H1 (cell line): ENCODE data around the gene SLC26A11. TPM values are rescaled to one million over a fixed set of nuclear protein-coding genes. Genes with fewer than 3 reads are reported as not detected.
A peak's percentile ranks its signal among the peaks of the same experiment; 100 is the strongest.

ENCODE experiments used
- CTCF ChIA-PET: fragments of 300-600 bp; sonication (Branson Sonifier 250); formaldehyde crosslinking; loops from one replicate; lab custom pipeline; 2021; ENCODE audit not compliant: partially characterized antibody; lab: Charles Lee
- POLR2A ChIA-PET: fragments of 300-600 bp; sonication (Branson Sonifier 250); formaldehyde crosslinking; loops from one replicate; lab custom pipeline; 2021; ENCODE audit warnings: inconsistent platforms; ENCODE audit not compliant: partially characterized antibody; lab: Charles Lee
- DNase-seq, 2 experiments: peaks; one replicate each; pipeline versions ENCODE4 v3.0.0 to v3.0.0-alpha.2; 2010 to 2022; ENCODE audit warnings: low spot score in 2 of 2, low read depth in 1 of 2, mixed read lengths in 1 of 2
- FAIRE-seq: peaks from 2 replicates; lab custom pipeline; 2011; peaks lifted over from hg19 to GRCh38; lab: Jason Lieb, UNC
- H2AFZ ChIP-seq: 2 replicates; pipeline ENCODE4 v1.8.1; 2012; ENCODE audit warnings: low read length, inconsistent platforms
- H2AK5ac ChIP-seq: 2 replicates; pipeline ENCODE4 v1.6.1; 2013; ENCODE audit warnings: low read depth, low read length
- H2BK120ac ChIP-seq: replicated peaks from 2 replicates; pipeline ENCODE3; 2013; ENCODE audit warnings: low read depth, low read length, inconsistent platforms
- H2BK12ac ChIP-seq: 2 replicates; pipeline ENCODE4 v1.6.1; 2013; ENCODE audit warnings: low read depth, low read length
- H2BK15ac ChIP-seq: 2 replicates; pipeline ENCODE4 v1.6.1; 2013; ENCODE audit warnings: low read length
- H2BK20ac ChIP-seq: 2 replicates; pipeline ENCODE4 v1.6.1; 2013; ENCODE audit warnings: low read length
- H2BK5ac ChIP-seq: 2 replicates; pipeline ENCODE4 v1.6.1; 2013; ENCODE audit warnings: low read depth, low read length
- H3K14ac ChIP-seq: 2 replicates; pipeline ENCODE4 v1.6.1; 2013; ENCODE audit warnings: inconsistent platforms; ENCODE audit not compliant: insufficient read length
- H3K18ac ChIP-seq: 2 replicates; pipeline ENCODE4 v1.6.1; 2013; ENCODE audit warnings: low read length; ENCODE audit errors: extremely low read depth
- H3K23ac ChIP-seq: 2 replicates; pipeline ENCODE4 v1.6.1; 2013; ENCODE audit warnings: inconsistent platforms; ENCODE audit not compliant: insufficient read length
- H3K23me2 ChIP-seq: 2 replicates; pipeline ENCODE4 v1.6.1; 2013; ENCODE audit warnings: low read depth, low read length
- H3K27ac ChIP-seq: 2 replicates; pipeline ENCODE4 v1.6.1; 2011; ENCODE audit warnings: low read depth, low read length, inconsistent platforms
- H3K27me3 ChIP-seq, 4 experiments: replicated peaks in 1 of 4; 1 replicate in 1 of 4; 2 replicates in 3 of 4; pipeline versions ENCODE4 v1.6.1 to v1.8.1; 2011 to 2013; ENCODE audit warnings: low read length in 3 of 4, mild to moderate bottlenecking in 3 of 4, inconsistent platforms in 2 of 4, mixed read lengths in 2 of 4, moderate library complexity in 1 of 4; ENCODE audit not compliant: control insufficient read depth in 3 of 4, insufficient read depth in 3 of 4; ENCODE audit errors: extremely low read depth in 1 of 4
- H3K36me3 ChIP-seq, 4 experiments: 2 replicates each; pipeline versions ENCODE4 v1.6.1 to v1.8.1; 2011 to 2013; ENCODE audit warnings: mild to moderate bottlenecking in 4 of 4, low read length in 3 of 4, moderate library complexity in 2 of 4, control low read depth in 1 of 4, inconsistent platforms in 1 of 4; ENCODE audit not compliant: insufficient read depth in 4 of 4, control insufficient read depth in 2 of 4
- H3K4ac ChIP-seq: replicated peaks from 2 replicates; pipeline ENCODE3; 2013; ENCODE audit warnings: low read length, low read depth, mixed read lengths, inconsistent platforms; ENCODE audit not compliant: insufficient read length
- H3K4me1 ChIP-seq, 4 experiments: replicated peaks in 1 of 4; 1 replicate in 1 of 4; 2 replicates in 3 of 4; pipeline versions ENCODE4 v1.6.1 to v1.8.1; 2011 to 2013; ENCODE audit warnings: low read length in 3 of 4, inconsistent platforms in 2 of 4, mixed read lengths in 1 of 4; ENCODE audit not compliant: insufficient read depth in 4 of 4, control insufficient read depth in 3 of 4
- H3K4me2 ChIP-seq, 2 experiments: 2 replicates each; pipeline versions ENCODE4 v1.6.1 to v1.8.1; 2011 to 2013; ENCODE audit warnings: low read depth in 2 of 2, low read length in 2 of 2, control low read depth in 1 of 2, inconsistent platforms in 1 of 2, mild to moderate bottlenecking in 1 of 2; ENCODE audit not compliant: insufficient read depth in 1 of 2
- H3K4me3 ChIP-seq, 4 experiments: fragments of 200-600, 300-600 bp in 1 of 4; sonication (generic), shearing (Covaris generic), sonication (Bioruptor Twin) in 1 of 4; 2 replicates each; pipeline versions ENCODE4 v1.5.1 to v1.8.1; 2011 to 2016; ENCODE audit warnings: low read length in 4 of 4, low read depth in 3 of 4, control low read depth in 2 of 4, inconsistent platforms in 2 of 4, mild to moderate bottlenecking in 2 of 4, mixed read lengths in 1 of 4, moderate library complexity in 1 of 4; ENCODE audit not compliant: insufficient read depth in 2 of 4; ENCODE audit errors: extremely low read depth in 1 of 4
- H3K56ac ChIP-seq: replicated peaks from 2 replicates; pipeline ENCODE3; 2013; ENCODE audit warnings: low read depth, mild to moderate bottlenecking, mixed read lengths, low read length, inconsistent platforms; ENCODE audit not compliant: insufficient read length
- H3K79me1 ChIP-seq: 2 replicates; pipeline ENCODE4 v1.6.1; 2013; ENCODE audit warnings: low read depth, low read length, control low read depth
- H3K79me2 ChIP-seq, 2 experiments: 2 replicates each; pipeline versions ENCODE4 v1.6.1 to v1.8.1; 2012 to 2013; ENCODE audit warnings: low read length in 2 of 2, mild to moderate bottlenecking in 2 of 2, inconsistent platforms in 1 of 2; ENCODE audit not compliant: insufficient read depth in 2 of 2, control insufficient read depth in 1 of 2
- H3K9ac ChIP-seq, 4 experiments: replicated peaks in 1 of 4; 1 replicate in 1 of 4; 2 replicates in 3 of 4; pipeline versions ENCODE4 v1.6.1 to v1.8.1; 2011 to 2013; ENCODE audit warnings: low read depth in 3 of 4, low read length in 3 of 4, control low read depth in 2 of 4, mild to moderate bottlenecking in 2 of 4, moderate library complexity in 2 of 4, inconsistent platforms in 1 of 4; ENCODE audit errors: extremely low read depth in 1 of 4
- H3K9me3 ChIP-seq, 2 experiments: 2 replicates each; pipeline versions ENCODE4 v1.6.1 to v1.8.1; 2012 to 2013; ENCODE audit warnings: mild to moderate bottlenecking in 2 of 2, moderate library complexity in 2 of 2, control low read depth in 1 of 2, inconsistent platforms in 1 of 2, low read depth in 1 of 2, low read length in 1 of 2, mixed read lengths in 1 of 2; ENCODE audit not compliant: insufficient read depth in 2 of 2
- H4K20me1 ChIP-seq, 2 experiments: replicated peaks in 1 of 2; 2 replicates each; pipeline versions ENCODE3 to v1.8.1; 2011 to 2013; ENCODE audit warnings: inconsistent platforms in 2 of 2, low read length in 2 of 2, mild to moderate bottlenecking in 1 of 2; ENCODE audit not compliant: insufficient read depth in 2 of 2, control insufficient read depth in 1 of 2
- H4K5ac ChIP-seq: 2 replicates; pipeline ENCODE4 v1.6.1; 2013; ENCODE audit warnings: low read length, low read depth, mixed read lengths, inconsistent platforms; ENCODE audit not compliant: insufficient read length
- H4K8ac ChIP-seq: 2 replicates; pipeline ENCODE4 v1.8.0; 2013; ENCODE audit warnings: mild to moderate bottlenecking, moderate library complexity, low read length, inconsistent platforms; ENCODE audit not compliant: insufficient read depth; ENCODE audit errors: extremely low read depth
- H4K91ac ChIP-seq: replicated peaks from 2 replicates; pipeline ENCODE3; 2013; ENCODE audit warnings: low read length, mixed read lengths, inconsistent platforms; ENCODE audit not compliant: insufficient read length
- ASH2L ChIP-seq: fragments of 200-600, 300-600 bp; sonication (generic); IDR thresholded peaks from one replicate; pipeline ENCODE4 v1.7.1; 2017; ENCODE audit warnings: low read length
- GABPA ChIP-seq: IDR thresholded peaks from 2 replicates; pipeline ENCODE4 v1.6.1; 2011; ENCODE audit warnings: mild to moderate bottlenecking, low read length, moderate library complexity, borderline replicate concordance; ENCODE audit not compliant: insufficient read depth
- TAF7 ChIP-seq: optimal IDR thresholded peaks from 2 replicates; pipeline ENCODE3; 2011; ENCODE audit warnings: low read depth, mild to moderate bottlenecking, inconsistent platforms, low read length, moderate library complexity, borderline replicate concordance
- WGBS, 2 experiments: shearing (Covaris generic) in 1 of 2; methylation state at CpG; one replicate each; pipeline versions ENCODE4 v1.1.6 to v1.1.7; 2013 to 2015; ENCODE audit warnings: low lambda C conversion rate in 2 of 2, mixed read lengths in 2 of 2, inconsistent platforms in 1 of 2, low coverage in 1 of 2, missing lambda C conversion rate in 1 of 2; ENCODE audit not compliant: insufficient replicate concordance in 2 of 2, insufficient coverage in 1 of 2, insufficient read length in 1 of 2; ENCODE audit errors: extremely low coverage in 1 of 2, missing lambda C conversion rate in 1 of 2; 5-methylcytosine and 5-hydroxymethylcytosine counted together
- polyA plus RNA-seq, 7 experiments: library from polyadenylated mRNA; depleted of rRNA in 3 of 7; stranded (reverse) in 5 of 7; unstranded in 2 of 7; fragments of >200 nt in 5 of 7; fragments of 200-250 nt in 2 of 7; gene quantifications; 1 replicate in 5 of 7; 2 replicates in 1 of 7; 4 replicates in 1 of 7; pipeline versions ENCODE4 v1.2.1 to v1.2.3, GENCODE V29; 2011 to 2013; ENCODE audit warnings: missing spikeins in 2 of 7, mixed read lengths in 2 of 7
- total RNA-seq: library from RNA; stranded (reverse); fragmentation: NEBNext Ultra II Directional; extraction: Animal tissue kit (Norgen Biotek cat#: 25700); gene quantifications from 2 replicates; pipeline ENCODE4 v1.2.1, GENCODE V29; 2021

The SLC26A11 gene
- total and polyA plus RNA-seq, 2 of the 8 experiments (the other 6 are each of a cell fraction or from before 2014, with no cell fraction given) = 15.5 to 25.9 TPM

GRCh38 chr17:80223838-80224497 lies 3.7 kb downstream of the SLC26A11 start:
- Histone ChIP-seq H3K27ac (no peak overlapping the region), H2AK5ac (no peak overlapping the region), H3K23me2 (peaks cover 10% of the 10 kb centered on the region; the same call in 1 of the 2 replicates), H3K18ac (no peak overlapping the region), H2BK12ac (no peak overlapping the region; the same call in 1 of the 2 replicates), H3K23ac (no peak overlapping the region), H4K91ac (no peak overlapping the region), H2BK15ac (no peak overlapping the region), H3K4me3 (no peak overlapping the region), H4K20me1 (peaks cover 2% of the 10 kb centered on the region in 2 experiments), H3K79me1 (peaks cover 2% of the 10 kb centered on the region; the same call in 1 of the 2 replicates), H2AFZ (no peak overlapping the region), H2BK120ac (no peak overlapping the region), H4K5ac (no peak overlapping the region), H3K27me3 (no peaks in the 10 kb centered on the region; a peak in 1 of 7 replicates), H3K36me3 (no peaks in the 10 kb centered on the region), H3K4ac (no peak overlapping the region), H2BK20ac (no peak overlapping the region), H3K4me2 (no peak overlapping the region), H2BK5ac (peak overlapping the region; percentile 49; the same call in 1 of the 2 replicates), H3K9me3 (no peaks in the 10 kb centered on the region), H3K14ac (no peak overlapping the region), H3K9ac (no peak overlapping the region), H3K79me2 (no peaks in the 10 kb centered on the region), H3K56ac (peak overlapping the region; percentile 40), H3K4me1 (peaks cover 0 to 21% (median 11%) of the 10 kb centered on the region in 4 experiments; a peak in 6 of 7 replicates), H4K8ac (no peak overlapping the region)
- 80 to 100% methylated on average over 7 to 11 of the region's 11 CpGs for WGBS, 2 experiments
- TF ChIP-seq TAF7 (no peak), GABPA (no peak), ASH2L (peak; percentile 27)
- ChIA-PET CTCF (no interaction called here), POLR2A (no interaction called here)
- DNase-seq (no peak), FAIRE-seq (no peak)
